CD4-positive, alpha-beta T cell treated with Interleukin-21 for 1 hour (primary cell): ENCODE data around the gene GORAB.

Source experiments
- DNase-seq: peaks from one replicate; pipeline ENCODE4 v3.0.0-alpha.2; 2020

The GORAB gene

GRCh38 chr1:170531758-170532657 is at the start of gene GORAB:
Gene GORAB (plus strand): TSS chr1:170532166. CDS start chr1:170532224, 58 bp downstream.
- DNase-seq = peak; percentile 89

GRCh38 chr1:170483051-170483450 is 48.9 kb upstream of the GORAB start:
- no peak for DNase-seq

- no peak for DNase-seq
Measured at GRCh38 chr1:170487503-170487902, 44.5 kb upstream of the GORAB start.

DNA sequence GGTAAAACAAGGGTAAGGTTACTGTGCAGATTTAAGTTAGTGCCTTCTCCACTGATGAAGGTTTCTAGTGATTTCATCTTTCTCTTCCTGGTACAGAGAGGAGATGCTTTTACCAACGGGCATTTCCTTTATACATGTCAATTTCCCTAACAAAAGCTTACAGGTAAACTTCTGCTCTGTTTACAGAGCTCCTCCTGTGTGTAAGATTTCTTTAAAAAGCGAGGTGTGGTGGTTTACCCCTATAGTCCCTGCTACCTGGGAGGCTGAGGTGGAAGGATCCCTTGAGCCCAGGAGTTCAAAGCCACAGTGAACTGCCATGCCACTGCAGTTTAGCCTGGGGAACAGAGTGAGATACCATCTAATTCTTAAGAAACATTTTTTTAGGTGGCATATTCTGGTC is 40.7 kb upstream of the GORAB start:
- no peak for DNase-seq

GRCh38 chr1:170494369-170494768 is 37.6 kb upstream of the GORAB start:
- no peak for DNase-seq

- no peak for DNase-seq
Measured at GRCh38 chr1:170495006-170495405, 37.0 kb upstream of the GORAB start.

DNA sequence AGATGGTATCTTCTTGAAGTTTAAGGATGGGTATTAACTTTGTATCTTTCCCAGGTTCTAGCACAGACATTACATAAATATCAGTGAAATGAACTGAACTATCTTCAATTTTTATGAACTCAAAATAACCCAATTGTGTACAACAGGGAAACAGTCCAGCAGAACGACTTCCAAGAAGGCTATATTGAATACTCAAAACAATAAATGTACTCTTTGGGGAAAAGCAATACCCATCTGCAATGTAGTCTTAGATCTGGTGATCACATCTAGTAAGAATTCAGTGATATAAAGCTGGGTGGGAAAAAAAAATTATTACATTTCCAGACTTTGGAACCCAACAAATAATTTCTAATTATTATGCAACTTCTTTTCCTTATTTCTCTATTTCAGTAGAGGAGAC is 33.1 kb upstream of the GORAB start:
- no peak for DNase-seq

GRCh38 chr1:170503665-170504064 is 28.3 kb upstream of the GORAB start:
- no peak for DNase-seq

GRCh38 chr1:170510163-170510562 is 21.8 kb upstream of the GORAB start:
- DNase-seq = no peak

- no peak for DNase-seq
Measured at GRCh38 chr1:170511038-170511437, 20.9 kb upstream of the GORAB start.

- no peak for DNase-seq
Measured at GRCh38 chr1:170513138-170513537, 18.8 kb upstream of the GORAB start.

DNA sequence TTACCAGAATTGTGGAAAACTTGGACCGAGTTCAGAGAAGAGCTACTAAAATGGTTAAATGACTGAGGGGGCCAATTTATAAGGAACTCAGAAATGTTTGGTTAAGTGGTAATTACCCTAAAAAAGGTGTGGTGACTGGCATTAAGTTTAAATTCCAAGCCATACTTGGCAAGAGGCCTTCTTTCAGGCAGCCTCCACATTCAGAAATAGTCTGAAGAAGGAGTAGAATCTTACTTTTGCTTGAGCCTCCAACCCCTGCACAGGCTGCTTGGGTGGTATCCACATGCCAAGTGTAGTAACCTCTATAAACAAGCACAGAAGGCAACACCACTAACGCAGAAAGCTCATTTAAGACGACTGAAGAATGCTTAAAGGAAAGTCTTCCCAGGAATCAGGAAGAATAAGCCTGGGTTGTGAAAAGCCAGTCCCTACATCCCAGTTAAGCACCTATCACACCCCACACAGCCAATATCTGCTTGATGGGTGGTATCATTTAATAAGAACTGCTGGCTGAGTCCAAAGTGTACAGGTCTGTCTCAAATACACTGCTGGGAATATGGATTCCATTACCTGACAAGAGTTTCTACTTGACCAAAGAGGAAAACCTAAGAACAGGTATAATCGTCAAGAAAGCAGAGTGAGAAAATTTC is 13.7 kb upstream of the GORAB start:
- no peak for DNase-seq

GRCh38 chr1:170518965-170519364 is 13.0 kb upstream of the GORAB start:
- DNase-seq = no peak

GRCh38 chr1:170520601-170521000 is 11.4 kb upstream of the GORAB start:
- DNase-seq = no peak

DNA sequence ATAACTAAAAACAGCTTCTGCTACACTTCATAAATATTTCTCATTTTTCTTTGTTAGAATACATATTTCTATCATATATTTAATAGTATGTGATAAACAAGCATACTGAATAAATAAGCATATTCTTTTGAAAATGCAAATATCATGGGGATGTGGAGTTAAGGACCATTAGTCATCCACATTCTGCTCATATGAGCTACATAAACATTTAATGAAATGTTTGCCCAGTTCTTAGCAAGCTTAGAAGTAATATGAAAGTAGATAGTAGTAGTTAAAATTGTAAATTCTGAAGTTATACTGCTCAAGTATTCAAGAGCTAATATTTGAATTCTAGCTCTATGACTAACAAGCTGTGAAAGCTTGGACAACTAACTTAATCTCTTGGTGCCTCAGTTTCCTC is 10.1 kb upstream of the GORAB start:
- DNase-seq = no peak

DNA sequence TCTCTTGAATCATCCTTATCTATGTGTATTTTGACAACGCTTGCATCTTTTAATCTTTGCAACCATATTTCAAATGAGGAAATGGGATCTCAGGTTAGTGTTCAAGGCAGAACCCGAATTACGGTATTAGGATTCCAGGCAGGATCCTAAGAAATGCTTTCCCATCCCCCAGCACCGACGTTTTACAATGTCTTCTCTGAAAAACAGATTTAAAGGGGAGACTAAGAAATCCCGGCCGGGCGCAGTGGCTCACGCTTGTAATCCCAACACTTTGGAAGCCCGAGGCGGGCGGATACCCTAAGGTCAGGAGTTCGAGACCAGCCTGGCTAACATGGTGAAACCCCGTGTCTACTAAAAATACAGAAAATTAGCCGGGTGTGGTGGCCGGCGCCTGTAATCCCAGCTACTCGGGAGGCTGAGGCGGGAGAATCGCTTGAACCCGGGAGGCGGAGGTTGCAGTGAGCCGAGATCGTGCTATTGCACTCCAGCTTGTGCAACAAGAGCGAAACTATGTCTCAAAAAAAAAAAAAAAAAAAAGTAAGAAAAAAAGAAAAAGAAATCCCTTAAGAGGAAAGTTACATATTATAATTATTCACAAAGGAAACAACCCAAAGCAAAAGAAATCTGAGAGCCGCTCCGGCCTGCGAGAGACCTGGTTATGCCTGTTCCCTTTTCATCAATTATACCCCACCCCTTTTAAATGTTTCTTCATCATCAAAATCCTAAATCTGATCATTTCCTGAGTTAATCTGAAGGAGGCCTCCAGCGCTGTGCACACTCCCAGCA is 801 bp upstream of the GORAB start:
- no peak for DNase-seq

GRCh38 chr1:170533298-170533697 is 1.3 kb downstream of the GORAB start:
- no peak for DNase-seq

DNA sequence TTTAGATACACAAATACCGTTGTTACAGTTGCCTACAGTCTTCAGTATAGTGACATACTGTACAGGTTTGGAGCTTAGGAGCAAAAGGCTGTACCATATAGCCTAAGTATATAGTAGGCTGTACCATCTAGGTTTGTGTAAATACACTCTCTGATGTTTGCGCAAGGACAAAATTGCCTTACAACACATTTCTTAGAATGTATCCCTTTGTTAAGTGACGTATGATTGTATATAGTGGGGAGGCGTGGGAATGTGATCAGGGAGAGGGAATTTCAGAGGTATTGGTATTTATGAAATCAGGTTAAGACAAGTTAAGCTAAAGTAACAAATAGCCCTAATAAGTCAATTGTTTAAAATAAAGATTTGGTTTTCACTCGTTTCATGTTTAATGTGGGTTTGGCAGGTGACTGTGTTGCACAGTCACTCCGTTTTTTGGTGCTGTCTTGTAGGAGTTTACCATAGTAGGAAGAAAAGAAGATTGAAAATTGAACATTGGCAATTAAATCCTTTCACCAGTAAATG is 2.7 kb downstream of the GORAB start:
- DNase-seq = no peak

GRCh38 chr1:170535418-170535817 is 3.5 kb downstream of the GORAB start:
- DNase-seq = no peak

DNA sequence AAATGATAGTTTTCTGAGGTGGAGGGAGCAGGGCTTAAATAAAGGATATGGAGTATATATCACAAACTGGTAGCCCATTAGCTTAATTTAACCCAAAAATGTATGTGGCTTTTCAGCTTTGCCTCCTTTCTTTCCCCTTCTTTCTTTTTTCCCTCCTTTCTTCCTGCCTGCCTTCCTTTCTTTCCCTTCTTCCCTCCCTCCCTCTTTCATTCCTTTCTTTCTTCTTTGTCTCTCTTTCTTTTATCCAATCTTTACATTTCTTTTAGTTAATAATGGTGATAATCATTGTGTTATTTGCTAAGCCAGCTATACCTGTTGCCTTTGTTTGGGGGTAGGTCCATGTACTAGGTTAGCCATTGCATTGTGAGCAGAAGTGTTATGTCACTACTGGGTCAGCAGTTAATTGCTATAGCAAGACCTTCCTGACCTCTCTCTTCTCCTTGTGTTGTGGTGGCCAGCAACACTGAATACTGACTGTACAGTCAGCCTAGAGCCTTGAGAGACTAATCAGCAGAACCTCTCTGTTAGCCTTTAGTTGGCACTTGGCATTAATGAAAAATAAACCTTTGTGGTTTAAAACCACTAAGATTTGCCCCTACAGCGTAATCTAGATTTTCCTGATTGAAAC is 5.1 kb downstream of the GORAB start:
- DNase-seq = no peak

GRCh38 chr1:170537798-170538503 is 6.0 kb downstream of the GORAB start:
- no peak for DNase-seq

GRCh38 chr1:170538687-170539086 is 6.7 kb downstream of the GORAB start:
- DNase-seq = no peak
